ENCODE data around the gene CLDND2.

DNA sequence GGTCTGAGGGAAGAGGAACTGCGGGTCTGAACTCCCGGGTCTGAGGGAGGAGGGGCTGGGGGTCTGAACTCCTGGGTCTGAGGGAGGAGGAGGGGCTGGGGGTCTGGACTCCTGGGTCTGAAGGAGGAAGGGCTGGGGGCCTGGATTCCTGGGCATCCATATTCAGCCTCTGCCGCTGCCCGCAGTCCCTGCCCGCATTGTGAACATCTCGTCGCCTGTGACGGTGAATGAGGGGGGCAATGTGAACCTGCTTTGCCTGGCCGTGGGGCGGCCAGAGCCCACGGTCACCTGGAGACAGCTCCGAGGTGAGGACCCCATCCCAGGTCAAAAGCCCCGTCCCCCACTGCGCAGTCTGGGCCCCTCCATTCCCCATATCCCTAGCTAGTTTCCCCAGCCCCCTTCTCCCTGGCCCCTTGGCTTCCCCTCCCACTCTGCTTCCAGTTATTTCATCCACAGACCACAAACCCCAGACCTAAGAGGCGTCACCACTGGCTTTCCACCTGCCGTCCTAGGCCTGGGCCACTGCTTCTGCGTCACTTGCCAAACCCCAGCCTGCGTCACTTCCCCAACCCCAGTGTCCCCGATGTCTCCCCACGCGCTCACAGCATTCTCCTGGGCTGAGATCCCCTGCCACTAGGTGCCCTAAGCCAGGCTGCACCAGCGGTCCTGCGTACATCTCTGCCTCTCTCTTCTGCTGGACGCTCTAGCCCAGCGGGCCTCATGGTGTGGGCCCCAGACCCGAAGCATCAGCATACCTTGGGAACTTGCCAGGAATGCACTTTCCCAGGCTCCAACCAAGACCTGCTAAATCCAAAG lies 43.4 kb downstream of the CLDND2 start:
- TF ChIP-seq EZH2 (IDR thresholded peaks at IDR 0.05; ENCODE audit: low read length, unreplicated experiment) = no peak
- no peak for TF ChIP-seq EZH2phosphoT487 (IDR thresholded peaks at IDR 0.05; ENCODE audit: borderline replicate concordance, low read length)

Data from PC-3 (cell line).